ENCODE data around the gene GALNT3.

Gene GALNT3

DNA sequence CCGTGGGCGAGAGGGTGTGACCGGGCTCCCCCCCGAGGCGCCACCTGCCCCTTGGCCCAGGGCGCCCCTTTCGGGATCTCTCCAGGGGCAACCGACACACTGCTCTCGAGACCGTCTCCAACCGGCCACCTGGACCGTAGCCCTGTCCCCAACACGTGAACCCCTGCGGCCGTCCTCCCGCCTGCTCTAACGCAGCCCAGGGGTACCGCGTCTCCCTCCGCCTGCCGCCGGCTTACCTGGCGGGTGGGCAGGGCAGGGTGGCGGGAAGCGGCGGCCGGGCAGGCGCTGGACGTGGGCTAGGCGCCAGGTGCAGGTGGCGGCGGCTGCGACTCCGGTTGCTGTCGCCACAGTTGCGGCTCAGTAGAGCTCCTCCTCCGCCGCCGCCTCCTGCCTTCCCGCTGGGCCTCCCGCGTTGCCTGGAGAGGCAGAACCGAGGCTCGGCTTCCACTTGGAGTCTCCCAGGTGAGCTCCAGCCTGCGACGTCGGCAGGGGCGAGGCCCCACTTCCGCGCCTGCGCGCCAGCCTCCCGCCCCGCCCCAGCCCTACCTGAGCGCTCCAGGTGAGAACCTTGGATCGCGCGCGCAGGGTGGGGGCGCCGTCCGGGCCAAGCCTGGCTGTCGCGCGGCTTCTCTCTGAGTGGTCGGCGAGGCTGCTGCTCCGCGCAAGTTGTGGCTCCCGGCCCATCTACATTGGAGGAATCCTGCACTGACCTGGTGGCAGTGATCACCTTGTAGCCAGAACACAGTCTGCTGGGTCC, at the start of gene GALNT3:
Gene GALNT3 (minus strand): TSS at position 469 of the 757 bp plus-strand sequence. CDS start 23,547 bp downstream, outside the sequence.
- FAIRE-seq (no peak), DNase-seq (ENCODE audit: extremely low spot score, insufficient read length, low read depth) (no peak)

DNA sequence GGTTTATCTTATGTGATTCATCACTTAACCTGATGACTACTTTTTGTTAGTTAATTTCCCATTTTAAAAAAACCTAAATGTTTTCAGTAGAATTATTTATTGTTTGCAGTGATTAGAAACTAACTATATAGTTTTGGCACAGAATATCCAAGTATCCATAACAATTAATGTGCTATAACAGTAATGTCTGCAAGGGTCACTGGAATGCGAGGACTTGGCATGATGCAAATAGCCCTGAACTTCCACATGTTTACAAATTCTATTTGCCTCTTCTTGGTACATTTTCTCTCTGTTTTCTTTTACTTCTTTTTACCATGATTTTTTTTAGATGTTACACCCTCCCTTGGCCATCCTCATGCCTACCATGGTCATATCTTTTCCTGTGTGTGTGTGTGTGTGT, 49.3 kb upstream of the GALNT3 start:
- FAIRE-seq: no peak
- DNase-seq (ENCODE audit: extremely low spot score, insufficient read length, low read depth): no peak

DNA sequence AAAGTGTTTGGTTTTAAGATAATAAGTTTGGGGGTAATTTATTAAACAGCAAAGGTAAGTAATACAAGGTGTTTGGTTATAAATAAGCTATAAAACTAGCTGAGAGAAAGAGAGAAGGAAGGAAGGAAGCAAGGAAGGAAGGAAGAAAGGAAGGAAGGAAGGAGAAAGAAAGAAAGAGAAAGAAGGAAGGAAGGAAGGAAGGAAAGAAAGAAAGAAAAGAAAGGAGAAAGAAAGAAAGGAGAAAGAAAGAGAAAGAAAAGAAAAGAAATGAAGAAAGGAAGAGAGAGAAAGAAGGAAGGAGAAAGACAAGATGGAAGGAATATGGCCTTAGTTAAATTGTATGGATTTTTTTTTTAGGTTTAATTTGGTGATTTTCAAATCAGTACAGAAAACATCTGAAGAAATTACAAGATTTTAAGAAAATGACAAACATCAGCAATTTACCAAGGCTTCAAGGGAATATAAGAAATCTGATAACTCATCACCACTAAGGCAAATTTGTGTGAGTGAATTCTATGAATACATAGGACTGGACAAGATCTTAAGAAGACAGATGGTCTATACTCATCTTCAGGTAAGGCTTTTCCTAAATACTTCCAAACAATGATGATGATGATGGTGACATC, 46.4 kb upstream of the GALNT3 start:
- FAIRE-seq (no peak), DNase-seq (ENCODE audit: extremely low spot score, insufficient read length, low read depth) (no peak)

DNA sequence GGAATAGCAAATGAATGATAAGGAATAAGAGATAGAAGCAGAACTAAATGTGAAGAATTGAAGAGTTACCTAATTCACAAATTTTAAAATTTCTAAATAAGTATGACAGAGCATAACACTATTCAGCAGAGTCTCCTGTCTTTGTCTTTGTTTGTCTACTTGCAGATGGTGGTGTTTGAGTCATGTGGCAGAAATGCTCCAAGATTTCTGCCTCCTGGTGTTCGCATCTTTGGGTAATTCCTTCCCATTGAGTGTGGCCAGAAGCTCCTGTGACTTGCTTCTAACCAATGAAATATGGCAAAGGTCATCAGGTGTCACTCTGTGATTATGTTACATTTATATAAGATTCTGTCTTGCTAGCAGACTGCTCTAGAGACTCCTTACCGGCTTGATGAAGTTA, 45.6 kb upstream of the GALNT3 start:
- FAIRE-seq (no peak), DNase-seq (ENCODE audit: extremely low spot score, insufficient read length, low read depth) (no peak)

DNA sequence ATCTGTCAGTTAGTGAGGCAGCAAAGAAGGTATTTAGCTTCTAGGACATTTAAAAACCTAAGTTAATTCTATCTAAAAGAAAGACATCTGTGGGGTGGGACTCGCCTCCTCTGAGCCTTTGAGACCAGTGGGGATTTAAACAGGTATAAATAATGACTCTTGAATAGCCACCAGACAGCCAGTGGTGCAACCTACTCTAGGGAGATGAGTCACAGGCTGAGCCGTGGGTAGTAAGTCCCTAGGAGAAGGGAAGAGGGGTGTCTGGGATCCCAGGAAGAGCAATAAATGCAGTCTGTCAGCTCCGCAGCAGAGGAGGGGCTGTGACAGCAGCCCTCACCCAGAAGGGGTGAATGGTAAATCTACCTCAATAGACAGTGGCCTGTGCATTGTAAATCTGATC, 43.1 kb upstream of the GALNT3 start:
- no peak for DNase-seq (ENCODE audit: extremely low spot score, insufficient read length, low read depth)

DNA sequence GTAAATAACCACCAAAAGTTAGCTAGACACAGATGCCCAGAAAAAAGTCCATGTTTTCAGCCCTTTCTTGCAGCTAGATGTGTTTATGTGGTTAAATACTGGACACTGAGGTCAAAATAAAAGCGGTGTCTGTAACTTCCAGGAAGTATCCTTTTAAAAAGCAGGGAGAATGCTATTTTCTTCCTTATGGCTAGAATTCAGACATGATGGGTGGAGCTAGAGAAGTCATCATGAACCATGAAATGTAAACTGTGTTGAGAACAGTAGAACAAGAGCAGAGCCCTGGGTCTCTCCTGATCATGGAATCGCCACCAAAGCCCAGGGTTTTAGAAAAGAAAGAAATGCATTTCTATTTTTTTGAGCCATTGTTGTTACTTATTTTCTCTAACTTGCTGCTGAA, 41.3 kb upstream of the GALNT3 start:
- DNase-seq (ENCODE audit: extremely low spot score, insufficient read length, low read depth) (no peak), FAIRE-seq (no peak)

More for the DNA sequence above, 43.1 kb upstream of the GALNT3 start:
- no peak for FAIRE-seq

DNA sequence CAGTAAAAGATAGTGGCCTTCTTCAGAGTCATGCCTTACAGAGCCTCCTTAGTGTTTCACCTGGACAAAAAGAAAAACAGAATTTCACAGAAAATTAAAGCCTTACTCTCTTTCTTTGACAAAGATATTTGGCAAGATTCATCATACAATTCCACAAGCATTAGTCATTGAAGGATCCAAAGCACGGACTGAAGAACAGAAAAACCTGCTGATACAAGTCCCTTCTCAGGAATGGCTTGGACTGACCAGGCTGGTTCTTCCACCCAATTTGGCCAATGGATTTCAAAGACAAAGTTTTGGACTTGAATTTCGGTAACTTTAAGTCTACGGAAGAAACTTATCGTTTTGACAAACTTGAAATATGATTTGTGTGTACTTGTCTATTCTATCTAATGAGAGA, 39.1 kb upstream of the GALNT3 start:
- DNase-seq (ENCODE audit: extremely low spot score, insufficient read length, low read depth) (no peak), FAIRE-seq (no peak)

DNA sequence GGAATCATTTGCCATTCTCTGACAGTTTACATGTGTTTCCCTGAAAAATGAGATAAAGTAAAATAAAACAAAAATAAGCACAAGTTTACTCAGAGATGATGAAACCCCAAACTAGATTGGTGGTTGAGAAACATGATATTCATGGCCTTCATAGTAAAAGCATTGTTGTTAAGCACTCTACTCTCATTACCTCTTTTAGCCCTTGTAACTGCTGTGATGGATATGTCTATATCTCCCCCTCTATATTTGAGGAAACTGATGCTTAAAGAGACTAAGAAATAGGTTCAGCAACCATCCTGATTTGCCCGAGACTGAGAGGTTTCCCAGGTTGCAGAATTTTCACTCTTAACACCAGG, 33.9 kb upstream of the GALNT3 start:
- DNase-seq (ENCODE audit: extremely low spot score, insufficient read length, low read depth) (no peak), FAIRE-seq (no peak)

DNA sequence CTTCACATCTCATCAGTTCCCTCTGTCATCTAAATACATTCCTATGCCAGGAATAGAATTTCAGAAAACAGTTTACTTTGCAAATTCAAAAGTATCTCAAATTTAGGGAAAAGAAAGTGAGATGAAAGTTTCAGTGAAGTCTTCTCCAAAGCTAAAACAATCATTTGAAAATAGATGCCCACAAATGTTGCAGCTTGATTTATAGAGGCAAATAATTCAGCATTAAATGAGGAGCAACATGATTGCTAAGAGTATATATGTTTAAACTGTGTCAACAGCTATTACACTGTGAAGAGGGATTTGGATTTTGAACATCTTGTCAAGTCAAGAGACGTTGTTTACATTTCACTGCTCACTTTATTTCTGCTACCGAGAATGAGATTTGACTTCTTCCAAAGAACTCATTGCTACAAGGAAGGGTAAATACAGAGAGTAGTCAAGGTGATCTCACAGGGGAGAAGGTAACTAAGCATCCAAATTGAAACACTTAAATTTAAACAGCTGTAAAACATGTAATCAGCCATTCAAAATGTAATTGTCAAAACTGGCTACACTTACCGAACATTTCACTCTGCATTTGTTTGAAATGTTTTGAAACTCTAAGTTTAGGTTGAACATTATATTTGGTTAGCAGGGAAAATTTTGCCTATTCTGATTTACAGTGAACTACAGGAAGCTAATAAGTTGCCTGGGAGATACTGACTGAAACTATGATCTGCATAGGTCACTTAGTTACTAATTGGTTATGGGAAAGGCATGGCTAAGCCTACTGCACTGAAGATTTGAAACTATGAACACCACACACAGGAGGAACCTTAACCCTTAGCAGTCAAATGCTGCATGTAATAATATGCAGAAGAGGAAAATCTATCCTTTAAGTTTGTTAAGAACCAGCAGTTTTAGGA, 33.2 kb upstream of the GALNT3 start:
- no peak for FAIRE-seq
- DNase-seq (ENCODE audit: extremely low spot score, insufficient read length, low read depth): no peak

DNA sequence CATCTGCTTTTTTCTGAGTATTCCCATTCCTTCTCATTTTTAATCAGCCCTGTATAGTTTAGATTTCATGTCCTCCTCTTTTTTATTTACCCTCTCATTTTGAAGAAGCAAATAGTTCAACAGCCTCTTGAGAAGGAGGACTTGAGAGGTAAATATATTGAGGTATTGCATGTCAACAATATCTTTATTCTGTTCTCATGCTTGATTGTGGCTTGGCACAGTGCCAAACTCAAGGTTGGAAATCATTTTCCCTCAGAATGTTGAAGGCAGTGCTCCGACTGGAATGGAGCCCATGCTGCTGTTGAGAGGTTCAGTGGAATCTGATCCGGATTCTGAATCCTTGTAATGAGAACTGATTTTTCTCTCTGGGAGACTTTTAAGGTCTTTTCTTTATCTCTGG, 31.0 kb upstream of the GALNT3 start:
- DNase-seq (ENCODE audit: extremely low spot score, insufficient read length, low read depth) (no peak), FAIRE-seq (no peak)

DNA sequence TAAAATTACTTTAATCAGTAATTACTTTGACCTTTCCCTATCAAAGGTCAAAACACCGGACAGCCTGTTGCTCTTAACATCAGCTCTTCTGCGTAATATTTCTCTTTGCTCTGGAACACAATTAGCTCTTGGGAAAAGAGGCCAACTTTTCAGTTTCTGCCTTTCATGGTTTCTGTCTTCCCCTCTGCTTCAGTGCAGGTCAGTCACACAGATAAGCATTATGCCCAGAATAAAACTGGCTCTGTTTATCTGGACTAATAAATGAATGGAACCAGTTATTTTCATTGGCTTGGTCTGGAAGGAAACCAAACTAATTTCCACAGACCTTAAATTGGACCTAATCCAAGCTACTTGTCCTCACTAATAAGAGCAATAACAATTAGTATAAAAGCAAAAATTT, 26.2 kb upstream of the GALNT3 start:
- no peak for DNase-seq (ENCODE audit: extremely low spot score, insufficient read length, low read depth)
- FAIRE-seq: no peak

DNA sequence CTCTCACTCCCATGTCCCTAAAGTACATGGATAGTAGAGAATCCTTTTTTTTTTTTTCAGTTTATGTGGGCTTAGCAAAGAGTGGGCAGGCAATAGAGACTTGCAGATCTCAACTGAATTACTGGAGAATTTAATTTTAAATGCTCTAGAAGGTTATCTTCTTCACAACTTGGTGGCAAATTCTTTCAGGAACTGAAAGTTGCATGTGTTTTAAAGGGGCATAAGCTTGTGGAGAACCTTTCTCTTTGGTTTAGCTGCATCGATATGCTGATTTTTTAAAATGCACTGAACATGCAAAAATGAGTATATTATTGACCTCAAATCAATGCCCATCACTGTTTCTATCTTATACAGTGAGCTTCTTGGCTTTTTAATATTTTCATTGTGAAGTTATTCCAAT, 24.9 kb upstream of the GALNT3 start:
- DNase-seq (ENCODE audit: extremely low spot score, insufficient read length, low read depth) (no peak), FAIRE-seq (no peak)

DNA sequence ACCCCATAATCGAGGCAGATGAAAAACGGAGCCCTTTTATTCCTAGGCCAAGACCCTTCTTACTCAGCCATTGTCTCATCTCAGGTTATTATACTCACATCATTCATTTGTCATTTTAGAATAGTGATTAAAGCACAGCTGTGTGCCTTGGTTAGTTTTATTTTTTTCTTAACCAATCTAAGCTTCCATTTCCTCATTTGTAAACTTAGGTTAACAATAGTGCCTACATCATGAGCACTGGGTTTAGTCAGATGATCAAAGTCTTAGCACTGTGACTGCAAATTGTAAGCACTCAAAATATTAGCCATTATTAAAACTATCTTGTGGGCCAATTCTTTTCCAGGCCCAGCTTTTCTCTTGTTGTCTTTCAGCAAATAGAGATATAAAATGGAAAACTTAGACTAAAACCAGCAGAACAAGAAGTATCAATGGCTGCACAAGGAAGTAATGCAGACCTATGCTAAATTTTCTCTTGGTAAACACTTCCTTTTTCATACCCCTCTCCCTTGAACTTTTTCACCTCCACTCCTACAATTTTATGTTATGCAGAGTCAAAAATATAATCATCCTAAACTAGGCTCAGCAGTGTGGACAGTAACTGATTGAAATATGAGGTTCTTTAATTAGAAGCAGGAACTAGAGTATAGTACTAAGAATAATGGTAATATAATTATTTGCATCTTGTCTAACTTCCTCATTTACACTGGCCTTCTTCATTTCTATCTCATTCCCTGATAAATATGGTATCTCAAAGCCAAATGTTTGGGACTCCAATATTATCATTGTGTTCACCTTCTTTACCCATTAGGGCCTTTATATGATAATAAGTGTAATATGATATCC, 21.5 kb upstream of the GALNT3 start:
- FAIRE-seq (no peak), DNase-seq (ENCODE audit: extremely low spot score, insufficient read length, low read depth) (no peak)

DNA sequence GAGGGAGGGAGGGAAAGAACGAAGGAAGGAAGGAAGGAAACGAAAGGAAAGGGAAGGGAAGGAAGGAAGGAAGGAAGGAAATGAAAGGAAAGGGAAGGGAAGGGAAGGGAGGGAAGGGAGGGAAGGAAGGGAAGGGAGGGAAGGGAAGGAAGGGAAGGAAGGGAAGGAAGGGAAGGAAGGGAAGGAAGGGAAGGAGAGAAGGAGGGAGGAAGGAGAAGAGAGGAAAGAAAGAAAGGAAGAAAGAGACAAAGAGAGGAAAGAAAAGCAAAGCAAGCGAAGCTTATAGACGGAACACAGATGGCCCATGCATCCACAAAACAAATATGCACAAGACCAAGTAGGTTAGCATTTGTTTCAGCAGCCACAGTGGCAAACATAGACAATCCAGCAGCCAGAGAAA, 20.4 kb upstream of the GALNT3 start:
- no peak for DNase-seq (ENCODE audit: extremely low spot score, insufficient read length, low read depth)
- FAIRE-seq: no peak

DNA sequence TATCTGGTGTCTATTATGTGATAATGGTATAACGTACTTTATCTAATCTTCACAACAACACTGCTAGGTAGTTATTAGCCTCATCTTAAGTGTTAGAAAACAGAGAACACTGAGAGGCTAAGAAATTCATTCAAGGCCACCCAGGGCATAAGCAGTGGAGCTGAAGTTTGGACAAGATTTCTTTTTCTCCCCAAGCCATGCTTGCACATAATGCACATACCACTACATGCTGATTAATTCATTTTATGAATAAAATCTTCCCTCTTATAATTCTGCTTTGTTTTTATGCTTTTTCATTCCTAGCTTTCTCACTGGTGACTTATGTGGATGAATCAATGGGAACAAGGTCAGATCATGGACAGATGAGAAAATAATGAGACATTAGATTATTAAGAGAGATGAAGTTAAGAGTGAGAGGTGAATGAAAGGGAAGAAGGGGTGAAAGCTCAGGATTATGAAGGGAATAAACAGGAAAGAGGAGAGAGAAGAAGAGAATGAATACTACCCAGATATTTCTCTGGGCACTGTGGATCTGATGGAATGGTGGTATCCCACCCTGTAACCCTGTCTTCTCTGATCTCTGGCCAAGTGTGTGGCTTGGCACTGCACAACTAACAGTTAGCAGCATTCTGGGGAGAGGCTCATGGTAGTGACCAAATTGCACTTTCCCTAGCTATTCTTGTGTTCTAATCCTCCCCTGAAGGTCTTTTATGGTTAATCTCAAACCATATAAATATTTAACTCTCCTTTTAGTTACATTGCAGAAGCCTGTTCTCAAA, 17.7 kb upstream of the GALNT3 start:
- DNase-seq (ENCODE audit: extremely low spot score, insufficient read length, low read depth): no peak
- no peak for FAIRE-seq

DNA sequence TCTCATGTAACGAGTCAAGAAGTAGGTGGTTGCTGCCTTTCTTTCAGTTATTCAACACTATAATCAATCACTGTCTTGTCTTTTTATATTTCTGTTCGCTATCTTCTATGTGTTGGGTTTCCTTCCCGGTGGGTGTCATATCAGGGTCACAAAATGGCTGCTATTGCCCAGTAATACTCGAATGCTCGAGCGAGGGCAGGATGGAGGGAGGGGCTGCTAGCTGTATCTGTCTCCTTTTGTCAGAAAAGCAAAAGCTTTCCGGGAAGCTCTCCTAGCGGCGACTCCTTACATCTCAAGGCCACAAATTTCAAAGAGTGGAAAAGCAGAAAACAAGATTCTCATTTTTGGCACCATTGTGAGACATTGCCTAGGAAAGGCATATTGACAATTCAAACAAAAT, 16.4 kb upstream of the GALNT3 start:
- no peak for FAIRE-seq
- no peak for DNase-seq (ENCODE audit: extremely low spot score, insufficient read length, low read depth)

DNA sequence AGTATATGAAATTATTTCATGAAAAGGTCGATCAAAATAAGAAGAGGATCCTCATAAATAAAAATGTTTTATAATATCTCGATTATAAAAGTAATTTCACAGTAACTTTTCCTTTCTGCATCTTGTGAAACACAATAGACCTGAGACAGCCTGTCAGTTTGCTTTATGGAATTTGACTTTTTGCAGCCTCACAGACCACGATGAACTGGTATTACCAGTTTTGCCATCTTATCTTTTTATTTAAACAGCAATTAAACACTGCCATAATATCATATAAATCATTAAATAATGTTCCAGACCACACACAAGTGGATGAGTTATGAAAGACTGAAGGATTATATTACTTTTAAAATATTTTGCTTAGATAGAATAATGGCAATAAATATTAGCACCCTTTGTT, 10.7 kb upstream of the GALNT3 start:
- no peak for FAIRE-seq
- DNase-seq (ENCODE audit: extremely low spot score, insufficient read length, low read depth): no peak

DNA sequence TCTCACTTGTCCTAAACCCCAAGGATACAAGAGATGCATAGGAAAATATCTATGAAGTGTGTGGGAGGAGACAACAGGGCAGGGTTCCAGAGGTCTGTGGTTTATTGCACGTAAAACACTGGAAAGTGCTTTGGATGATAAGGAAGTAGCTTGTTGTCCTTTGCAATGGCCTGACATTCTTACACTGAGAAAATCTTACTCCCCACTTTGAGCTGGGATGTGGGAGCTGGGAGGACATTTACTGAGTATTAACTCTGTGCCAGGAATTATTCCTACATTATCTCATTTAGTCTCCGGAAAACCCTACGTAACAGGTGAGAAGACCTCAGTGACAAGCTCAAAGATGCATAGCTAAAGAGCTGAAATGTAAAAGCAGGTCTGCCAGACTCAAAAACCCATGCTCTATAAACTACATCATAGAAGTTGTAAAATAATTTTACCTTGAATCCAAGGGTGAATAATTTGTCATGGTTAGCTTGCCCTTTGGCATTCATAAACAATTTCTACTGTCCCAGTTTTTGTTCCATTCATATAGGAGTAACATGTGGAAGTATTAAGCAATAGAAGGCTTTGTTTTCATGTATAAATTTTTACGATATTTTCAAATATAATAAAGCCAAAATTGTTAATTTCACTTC, 9.2 kb upstream of the GALNT3 start:
- DNase-seq (ENCODE audit: extremely low spot score, insufficient read length, low read depth) (no peak), FAIRE-seq (no peak)

DNA sequence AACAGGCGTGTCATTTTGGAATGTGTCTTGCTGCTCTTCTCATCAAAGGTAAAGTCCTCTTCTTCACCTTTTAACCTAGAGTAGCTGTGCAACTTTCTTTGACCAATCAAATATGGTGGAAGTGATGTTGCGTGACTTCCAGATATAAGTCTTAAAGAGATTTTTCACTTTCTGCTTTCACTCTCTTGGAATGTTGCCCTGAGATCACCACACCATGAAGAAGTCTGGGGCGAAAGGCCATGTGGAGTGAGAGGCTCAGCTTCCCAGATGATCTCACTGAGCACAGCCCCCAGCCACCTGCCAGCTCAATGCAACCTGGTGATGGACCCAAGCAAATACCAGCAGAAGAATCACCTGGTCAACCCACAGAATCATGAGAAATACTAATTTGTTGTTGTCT, 7.1 kb upstream of the GALNT3 start:
- DNase-seq (ENCODE audit: extremely low spot score, insufficient read length, low read depth): no peak
- FAIRE-seq: no peak
